Activated CD4-positive, alpha-beta T cell treated with anti-CD3 and anti-CD28 coated beads, Interleukin-2, amount 50 U/mL, for 48 hours (primary cell): ENCODE results near the gene RAE1.

Source experiments
- DNase-seq, 2 experiments: peaks; one replicate each; pipeline ENCODE4 v3.0.0-alpha.2; 2020

RAE1 gene, protein sequence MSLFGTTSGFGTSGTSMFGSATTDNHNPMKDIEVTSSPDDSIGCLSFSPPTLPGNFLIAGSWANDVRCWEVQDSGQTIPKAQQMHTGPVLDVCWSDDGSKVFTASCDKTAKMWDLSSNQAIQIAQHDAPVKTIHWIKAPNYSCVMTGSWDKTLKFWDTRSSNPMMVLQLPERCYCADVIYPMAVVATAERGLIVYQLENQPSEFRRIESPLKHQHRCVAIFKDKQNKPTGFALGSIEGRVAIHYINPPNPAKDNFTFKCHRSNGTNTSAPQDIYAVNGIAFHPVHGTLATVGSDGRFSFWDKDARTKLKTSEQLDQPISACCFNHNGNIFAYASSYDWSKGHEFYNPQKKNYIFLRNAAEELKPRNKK

DNA sequence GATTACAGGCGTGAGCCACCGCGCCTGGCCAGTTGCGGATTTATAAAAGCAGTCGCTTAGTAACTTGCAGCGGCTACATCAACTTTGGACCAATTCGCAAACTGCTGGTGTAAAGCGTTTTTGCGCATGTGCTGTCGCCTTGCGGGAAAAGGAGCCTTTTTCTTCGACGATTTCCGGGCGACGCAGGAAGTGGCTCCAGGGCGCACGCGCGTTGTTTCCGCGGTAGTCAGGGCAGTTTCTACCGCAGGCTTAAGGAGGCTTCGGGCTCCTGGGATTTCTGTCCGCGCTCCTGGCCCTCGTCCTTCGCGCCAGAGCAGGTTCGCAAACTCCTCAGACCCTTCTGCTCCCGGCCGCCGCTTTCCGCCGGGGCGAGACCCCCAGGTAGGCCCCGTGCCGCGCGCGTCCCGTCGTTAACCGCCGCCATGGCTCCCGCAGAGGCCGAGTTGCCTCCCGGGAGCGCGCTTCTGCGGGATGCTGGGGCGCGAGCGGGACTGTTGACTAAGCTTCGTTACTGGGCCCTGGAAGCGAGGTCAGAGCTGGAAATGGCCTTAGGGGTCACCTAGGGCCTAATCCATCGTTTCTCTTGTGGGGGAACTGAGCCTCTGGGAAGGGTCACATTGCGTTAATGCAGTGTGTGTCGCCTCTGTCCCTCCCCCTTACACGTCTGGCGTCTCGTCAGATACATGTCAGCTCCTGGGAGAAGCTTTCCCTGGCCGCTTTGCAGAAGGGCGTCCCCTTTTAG lies at the start of gene RAE1:
RAE1 (plus strand) TSS at position 214 of the 742 bp plus-strand sequence. CDS start 2,784 bp downstream, outside the sequence.
- DNase-seq, result peak; percentile 90 to 93

DNA sequence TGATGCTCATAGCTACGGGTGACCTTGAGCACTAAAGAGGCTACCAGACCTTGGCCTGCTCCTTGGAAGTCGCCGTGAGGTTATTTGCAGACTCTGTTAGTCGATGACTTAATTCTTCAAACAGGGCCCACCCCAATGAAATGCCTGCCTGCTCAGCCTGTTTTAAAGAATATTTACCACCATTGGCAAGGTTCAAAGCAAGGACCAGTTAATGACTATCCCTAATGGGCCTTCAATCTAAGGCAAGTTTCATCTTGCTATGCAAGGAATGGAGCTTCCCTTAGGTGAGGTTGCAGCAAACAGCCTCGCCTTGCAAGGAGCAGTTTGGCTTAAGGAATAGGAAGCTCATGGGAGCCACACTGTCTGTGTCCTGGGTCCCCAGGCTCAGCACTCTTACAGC lies 44.3 kb upstream of the RAE1 start:
- DNase-seq, result no peak

DNA sequence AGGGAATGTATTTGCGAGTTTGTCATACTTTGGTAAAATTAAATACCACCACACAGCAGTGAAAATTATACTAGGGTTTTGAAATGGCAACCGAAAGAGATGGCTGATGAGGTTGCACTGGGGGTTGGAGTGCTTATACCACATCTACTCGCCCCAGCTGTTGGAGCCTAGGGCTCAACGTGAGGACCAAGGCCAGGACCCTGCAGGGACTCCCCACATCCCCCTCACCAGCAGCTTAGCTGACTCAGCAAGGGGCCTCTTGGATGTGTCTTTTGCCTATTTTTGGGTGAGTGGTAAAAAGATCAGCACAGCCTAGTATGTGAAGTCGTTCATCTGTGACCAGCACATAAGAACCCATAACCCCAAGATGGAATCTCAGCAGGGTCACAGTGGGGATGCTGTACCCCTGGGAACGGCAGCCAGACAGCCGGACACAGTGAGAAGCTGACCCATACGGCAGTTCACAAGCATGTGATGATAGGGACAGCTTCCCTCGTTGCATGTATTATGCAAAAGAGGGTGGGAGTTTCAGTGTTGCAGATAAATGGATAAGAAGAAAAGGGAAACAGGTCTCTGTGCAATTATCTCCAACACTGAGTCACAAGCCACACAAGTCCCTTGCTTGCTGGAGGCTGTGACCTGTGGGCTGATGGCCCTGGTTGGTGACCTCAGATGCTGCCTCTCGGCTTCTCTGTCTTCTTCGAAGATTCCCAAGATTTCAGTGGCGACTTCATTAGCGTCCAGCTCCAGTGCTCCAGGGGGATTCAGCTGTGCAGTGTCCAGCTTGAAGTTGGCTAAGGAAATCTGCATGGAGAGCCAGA lies 42.4 kb upstream of the RAE1 start:
- DNase-seq, result no peak

DNA sequence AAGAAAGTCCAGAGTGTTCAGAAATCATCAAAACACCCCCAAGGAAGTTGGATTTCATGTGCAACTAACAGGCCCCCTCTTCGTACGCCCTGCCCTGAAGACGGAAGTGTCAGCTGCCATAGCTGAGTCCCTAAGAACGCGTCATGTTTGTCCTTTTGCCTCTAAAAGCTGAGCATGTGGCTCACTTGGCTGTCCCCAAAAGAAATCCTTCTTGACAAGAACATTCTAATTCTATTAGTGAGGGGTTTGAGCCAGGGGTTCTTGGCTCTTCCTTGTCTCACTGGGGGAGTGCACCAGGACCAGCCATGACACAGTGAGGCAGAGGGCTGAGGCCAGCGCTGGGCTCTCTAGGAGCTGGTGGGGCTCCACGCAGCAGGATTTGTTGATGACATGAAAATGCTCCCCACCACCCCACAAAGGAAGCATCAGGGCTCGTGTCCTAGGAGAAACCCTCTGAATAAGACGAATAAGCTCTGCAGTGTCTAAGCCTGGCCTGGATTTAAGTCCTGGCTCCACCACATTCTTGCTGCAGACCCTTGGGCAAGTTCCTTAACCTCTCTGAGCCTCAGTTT lies 41.4 kb upstream of the RAE1 start:
- no peak for DNase-seq

DNA sequence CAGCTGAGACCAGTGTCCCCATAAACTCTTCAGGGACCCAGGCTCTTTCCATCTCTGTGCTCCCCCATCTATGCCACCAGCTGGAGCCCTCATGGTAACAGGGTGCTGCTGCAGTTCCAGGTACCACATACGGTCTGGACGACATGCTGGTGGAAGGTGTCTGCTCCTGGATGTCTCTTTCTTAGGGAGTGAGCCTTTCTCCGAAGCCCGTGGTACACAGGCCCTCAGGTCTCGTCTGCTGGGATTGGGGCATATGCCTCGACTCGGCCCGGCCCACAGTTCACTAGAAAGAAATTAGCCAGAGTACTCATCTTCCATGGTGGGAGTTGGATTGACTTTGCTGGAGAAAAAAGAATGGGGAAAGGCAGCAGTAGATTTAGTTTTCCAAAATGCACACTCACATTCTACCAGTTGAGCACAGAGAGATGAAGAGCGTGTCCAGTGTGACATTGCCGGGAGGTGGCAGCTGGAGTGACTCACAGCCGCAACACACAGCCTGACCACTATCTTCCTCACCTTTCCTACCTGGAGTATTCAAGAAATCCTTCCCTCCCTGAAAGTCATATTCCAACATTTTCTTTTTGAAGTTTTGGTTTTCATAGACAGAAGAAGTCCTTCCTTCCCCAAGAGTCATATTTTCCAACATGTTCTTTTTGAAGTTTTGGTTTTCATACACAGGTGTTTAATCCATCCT lies 40.1 kb upstream of the RAE1 start:
- DNase-seq, result no peak

DNA sequence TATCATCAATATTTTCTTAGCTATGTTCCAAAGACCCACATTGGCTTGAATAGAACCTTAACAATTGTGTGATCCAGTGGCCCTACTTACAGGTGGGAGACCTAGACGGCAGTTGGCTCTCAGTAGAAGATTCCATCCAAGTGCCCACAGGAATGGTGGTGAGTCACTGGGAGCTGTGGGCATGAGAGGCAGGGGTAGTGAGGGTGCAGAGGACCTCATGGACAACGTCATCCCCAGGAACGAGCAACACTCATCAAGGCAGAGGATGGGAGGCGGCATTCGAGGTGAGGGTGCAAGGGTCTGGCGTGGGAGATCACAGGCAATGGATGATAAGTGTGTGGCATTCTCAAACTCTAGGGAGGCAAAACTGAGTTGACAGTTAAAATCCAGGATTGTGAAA lies 38.9 kb upstream of the RAE1 start:
- no peak for DNase-seq

DNA sequence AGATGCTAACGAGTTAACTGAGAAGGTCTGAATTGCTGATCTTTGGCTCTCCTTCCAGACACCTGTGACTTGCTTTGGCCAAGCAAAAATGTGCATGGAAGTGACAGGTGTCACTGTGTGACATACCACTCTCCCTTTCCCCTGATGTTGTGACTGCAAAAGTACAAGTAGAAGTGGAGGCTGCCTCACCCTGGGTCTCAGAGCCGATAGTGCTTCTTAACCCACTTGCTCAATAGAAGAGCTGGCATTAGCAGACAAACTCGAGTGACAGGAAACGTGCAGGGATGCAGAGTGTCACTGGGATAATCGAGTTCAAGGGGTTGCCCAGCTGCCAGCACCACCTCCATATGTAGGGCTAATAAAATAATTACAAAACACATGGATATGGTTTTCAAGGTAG lies 37.8 kb upstream of the RAE1 start:
- DNase-seq, result no peak

DNA sequence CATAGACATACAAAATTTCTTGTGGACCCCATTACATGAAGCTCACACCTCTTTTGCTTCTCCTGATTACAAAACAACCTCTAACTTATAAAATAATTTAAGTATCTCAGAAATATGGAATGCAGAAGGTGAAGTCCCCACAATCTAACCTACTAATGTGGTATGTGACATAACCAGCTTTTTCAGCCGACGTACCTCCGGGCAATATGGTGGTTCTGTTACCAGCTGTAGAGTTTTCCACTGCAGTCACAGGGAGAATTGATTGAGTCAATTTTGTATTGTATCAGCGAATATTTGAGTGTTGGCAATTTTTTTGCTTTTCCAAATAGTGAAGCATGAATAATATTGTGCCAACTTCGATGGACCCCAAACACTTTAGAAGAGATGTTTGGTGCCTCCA lies 37.1 kb upstream of the RAE1 start:
- no peak for DNase-seq

DNA sequence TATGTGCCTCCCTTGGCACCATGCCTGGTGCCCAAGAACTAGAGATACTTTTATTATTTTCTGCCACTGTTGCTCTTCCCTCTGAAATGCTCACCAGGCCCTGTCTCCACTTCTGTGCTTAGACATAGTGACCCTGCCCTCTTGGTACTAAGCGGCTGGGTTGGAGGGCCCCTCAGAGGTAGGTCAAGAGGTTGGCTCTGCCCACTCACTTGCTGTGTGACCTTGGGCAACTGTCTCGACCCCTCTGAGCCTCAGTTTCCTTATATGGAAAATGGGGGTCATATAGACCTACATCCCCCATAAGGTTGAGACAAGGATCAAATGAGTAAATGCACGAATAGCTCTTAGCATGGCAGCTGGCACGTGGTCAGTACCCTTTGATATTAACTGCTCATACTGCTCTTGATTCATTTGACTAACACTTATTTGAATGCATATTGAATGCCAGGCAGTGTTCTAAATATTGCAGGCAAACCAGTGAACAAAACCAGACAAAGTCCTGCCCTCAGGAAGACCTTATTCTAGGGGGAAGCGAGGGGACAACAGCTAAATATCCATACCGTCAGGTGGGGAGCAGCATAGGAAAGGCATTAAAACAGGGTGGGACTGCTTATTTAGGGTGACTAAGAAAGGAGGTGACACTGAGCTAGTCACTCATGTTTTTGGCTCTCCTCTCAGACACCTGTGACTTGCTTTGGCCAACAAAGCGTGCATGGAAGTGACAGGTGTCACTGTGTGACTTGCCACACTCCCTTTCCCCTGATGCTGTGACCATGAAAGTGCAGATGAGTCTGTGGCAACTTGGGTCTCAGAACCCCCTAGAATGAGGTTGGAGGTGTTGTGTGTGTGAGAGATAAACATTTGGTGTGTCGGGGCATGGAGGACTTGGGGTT lies 35.7 kb upstream of the RAE1 start:
- no peak for DNase-seq

DNA sequence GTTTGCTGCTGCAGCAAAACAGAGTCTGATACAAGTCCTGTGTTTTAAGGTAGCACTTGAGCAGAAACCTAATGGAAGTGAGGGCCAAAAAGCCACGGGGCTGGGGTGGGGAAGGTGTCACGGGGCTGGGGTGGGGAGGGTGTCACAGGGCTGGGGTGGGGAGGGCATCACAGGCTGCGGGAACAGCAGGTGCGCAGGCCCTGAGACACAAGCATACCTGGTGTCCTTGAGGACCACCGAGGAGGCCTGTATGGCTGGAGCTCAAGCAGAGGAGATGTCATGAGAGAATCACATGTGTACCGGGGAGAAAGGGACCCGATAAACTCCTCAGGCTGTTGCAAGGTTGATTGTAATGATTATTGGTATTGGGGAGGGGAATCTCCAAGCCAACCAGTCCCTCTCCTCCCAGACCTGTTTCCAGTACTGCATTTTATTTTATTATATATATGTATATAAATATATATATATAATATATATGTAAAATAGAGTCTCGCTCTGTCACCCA lies 35.0 kb upstream of the RAE1 start:
- DNase-seq, result no peak

DNA sequence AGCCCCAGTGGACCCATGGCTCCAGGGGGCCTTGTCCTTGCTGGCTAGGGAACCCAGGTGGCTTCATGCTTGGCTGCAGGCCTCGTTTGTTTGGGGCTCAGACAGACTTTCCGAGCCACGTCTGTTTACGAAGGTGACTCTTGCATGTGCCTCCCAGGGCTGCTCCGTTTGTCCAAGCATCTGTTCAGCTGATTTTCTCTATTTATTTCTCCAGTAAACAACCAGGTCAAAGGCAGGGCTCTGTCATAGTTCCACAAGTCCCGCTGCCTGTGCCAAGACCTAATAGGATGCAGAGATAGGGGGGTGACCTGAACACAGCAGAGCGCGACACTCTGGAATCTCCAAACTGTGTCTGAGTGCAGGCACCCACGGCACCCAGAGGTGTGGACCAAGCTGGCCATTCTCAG lies 34.3 kb upstream of the RAE1 start:
- DNase-seq, result no peak

DNA sequence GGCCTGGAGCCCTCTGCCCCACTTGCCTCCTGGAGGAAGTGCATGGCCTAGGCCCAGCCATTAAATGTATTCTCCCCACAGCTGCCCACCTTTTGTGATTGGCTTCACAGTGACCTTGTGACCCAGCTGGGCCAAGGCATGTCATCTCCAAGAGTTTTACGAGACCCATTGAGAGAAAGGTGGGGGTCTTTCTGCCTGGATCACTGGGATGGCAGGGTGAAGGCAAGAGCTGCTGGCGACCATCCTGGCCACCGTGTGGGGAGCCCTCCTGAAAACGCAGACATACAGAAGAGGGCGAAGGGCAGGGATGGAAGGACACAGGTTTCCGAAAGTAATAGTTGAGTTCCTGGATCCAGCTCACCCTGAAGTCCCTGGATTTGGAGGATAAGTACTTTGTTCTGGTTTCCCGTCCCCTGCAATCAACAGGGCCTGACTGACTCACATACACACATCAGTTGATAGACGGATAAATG lies 33.7 kb upstream of the RAE1 start:
- DNase-seq, result no peak

DNA sequence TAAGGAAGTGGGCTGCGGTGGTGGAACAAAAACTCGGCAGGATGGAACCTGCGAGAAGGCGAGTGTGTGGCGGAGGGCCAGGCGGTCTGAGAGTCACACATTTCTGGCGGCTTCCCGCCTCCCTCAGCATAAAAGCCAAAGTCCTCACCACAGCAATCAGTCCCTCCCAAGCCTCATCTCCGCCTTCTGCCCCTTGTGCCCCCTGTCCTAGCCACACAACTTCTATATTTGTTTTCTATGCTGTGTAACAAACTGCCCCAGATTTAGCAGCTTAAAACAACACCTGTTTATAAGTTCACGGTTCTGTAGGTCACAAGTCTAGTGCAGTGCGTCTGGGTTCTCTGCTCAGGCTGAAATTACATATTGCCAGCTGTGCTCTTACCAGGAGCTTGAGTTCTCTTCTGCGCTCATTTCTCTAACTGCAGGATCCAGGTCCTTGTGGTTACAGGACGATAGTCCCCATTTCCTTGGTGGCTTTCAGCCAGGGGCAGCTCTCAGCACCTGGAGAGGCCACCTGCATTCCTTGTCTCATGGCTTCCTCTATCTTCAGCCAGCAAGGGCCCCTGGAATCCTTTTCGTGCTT lies 33.2 kb upstream of the RAE1 start:
- no peak for DNase-seq

DNA sequence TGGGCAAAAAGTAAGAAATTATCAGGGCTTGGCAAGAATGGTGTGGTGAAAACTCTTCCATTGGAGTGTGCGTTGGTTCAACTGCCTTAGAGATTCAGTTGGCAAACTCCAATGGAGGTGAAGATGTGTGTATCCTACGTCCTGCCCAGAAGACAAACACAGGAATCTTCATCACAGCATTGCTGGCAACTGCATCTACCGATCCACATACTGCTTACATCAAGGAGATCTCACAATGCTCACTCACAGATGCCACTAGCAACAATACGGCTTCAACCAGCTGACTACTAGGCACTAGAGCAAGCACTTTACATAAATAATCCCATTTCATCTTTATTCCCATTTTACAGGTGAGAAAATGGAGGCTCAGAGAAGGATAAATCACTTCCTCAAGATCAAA lies 31.5 kb upstream of the RAE1 start:
- no peak for DNase-seq

DNA sequence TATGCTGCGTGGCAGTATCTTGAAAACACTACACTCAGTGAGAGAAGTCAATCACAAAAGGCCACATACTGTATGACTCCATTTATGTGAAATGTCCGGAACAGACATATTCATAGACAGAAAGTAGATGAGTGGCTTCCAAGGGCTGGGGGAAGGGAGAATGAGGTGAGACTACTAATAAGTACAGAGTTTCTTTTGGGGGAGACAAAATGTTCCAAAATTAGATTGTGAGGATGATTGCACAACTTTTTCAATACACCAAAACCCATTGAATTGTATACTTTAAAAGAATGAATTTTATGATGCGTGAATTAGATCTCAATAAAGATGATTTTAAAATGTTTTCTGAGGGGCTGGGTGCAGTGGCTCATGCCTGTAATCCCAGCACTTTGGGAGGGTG lies 30.7 kb upstream of the RAE1 start:
- no peak for DNase-seq

DNA sequence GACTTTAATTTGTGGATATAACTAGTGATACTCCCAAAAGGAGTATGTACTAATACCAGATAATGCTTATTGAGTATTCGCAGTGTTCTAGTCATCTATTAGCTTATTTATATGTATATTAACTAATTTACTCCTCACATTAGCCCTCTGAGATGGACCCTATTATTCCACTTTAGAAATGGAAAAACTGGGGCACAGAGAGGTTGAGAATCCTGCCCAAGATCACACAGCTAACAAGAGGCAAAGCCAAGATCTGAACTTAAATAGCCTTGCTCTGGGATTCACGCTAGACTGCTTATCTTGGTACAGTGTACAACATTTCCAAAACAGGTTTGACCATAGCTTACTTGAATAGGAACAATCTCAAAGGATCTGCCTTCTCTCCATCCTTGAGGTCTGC lies 29.9 kb upstream of the RAE1 start:
- no peak for DNase-seq

DNA sequence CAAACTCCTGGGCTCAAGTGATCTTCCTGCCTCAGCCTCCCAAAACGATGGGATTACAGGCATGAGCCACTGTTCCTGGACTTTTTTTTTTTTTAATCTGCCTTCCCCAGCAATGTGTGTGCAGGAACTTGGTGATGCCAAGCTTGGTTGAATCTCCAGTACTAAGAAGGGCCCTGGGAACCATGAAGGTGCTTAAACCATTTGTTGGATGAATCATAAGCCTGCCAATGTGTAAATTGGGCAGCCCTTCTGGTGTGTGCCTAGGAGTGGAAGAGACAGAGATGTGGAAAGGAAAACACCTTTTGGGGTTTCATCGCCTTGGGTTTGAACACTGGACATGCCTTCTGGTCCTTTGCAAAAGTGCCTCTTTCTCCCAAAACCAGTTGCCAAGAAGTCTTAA lies 28.6 kb upstream of the RAE1 start:
- no peak for DNase-seq

DNA sequence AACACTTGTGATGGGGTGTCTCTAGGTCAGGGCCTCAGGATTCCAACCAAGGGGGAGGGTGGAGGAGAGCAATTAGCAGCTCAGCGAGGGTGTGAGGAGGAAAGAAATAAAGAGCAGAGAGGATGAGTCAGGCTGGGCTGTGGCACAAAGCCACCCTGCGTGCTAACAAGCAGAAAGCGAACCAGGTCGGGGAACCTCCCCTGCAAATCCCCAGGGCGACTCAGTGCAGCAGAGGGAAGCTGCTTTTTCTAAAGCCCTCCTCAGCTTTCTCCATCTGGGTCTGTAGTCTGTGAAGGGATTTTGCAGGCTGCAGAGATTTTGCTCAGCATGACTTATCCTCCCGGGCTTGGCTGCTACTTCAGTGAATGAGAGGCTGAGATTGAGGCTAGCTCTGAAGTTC lies 28.0 kb upstream of the RAE1 start:
- no peak for DNase-seq

DNA sequence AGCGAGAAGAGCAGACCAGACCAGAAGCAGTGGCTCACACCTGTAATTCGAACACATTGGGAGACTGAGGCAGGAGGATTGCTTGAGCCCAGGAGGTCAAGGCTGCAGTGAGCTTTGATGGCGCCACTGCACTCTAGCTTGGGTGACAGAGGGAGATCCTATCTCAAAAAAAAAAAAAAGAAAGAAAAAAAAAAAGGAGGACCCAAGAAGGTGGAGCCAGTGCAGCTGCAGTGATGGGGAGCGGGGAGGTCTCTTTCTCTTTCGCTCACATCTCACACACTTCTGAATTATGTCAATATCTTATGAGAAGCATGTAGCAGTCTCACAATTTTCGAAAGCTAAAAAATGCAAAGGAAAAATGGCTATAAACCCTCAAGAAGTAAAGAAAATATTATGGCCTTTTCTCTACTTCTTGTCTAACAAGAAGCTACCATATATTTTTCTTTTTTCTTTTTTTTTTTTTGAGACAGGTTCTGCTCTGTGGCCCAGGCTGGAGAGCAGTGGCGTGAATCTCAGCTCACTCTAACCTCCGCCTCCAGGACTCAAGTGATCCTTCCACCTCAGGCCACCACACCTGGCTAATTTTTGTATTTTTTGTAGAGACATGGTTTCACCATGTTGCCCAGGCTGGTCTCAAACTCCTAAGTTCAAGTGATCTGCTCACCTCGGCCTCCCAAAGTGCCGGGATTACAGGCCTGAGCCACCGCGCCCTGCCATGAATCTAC lies 25.3 kb upstream of the RAE1 start:
- no peak for DNase-seq
